Measurements from ENCODE around the gene MMRN1.

Gene MMRN1

GRCh38 chr4:89954906-89955695, 60.4 kb downstream of the MMRN1 start:
- Histone ChIP-seq H3K9me3 (replicated peaks; ENCODE audit: insufficient read depth, low read length) (no peaks in the 10 kb centered on the region), H3K27ac (ENCODE audit: low read length) (no peak overlapping the region), H2AFZ (ENCODE audit: low read length) (no peak overlapping the region), H3F3A (ENCODE audit: insufficient read depth, low read length) (no peaks in the 10 kb centered on the region), H3K4me1 (ENCODE audit: low read length) (no peaks in the 10 kb centered on the region), H4K20me1 (ENCODE audit: insufficient read depth, low read length) (no peaks in the 10 kb centered on the region), H3K79me2 (ENCODE audit: low read length) (no peaks in the 10 kb centered on the region), H3K27me3 (replicated peaks; ENCODE audit: insufficient read depth, low read length) (no peaks in the 10 kb centered on the region), H3K36me3 (replicated peaks; ENCODE audit: insufficient read depth, low read length) (no peaks in the 10 kb centered on the region), H3K9ac (ENCODE audit: low read length) (no peak overlapping the region), H3K4me2 (ENCODE audit: low read depth, low read length) (no peak overlapping the region), H3K9me2 (replicated peaks; ENCODE audit: insufficient read depth, low read length) (no peaks in the 10 kb centered on the region), H3K4me3 (ENCODE audit: low read length) (no peak overlapping the region)
- DNase-seq: no peak
- no peak for TF ChIP-seq CTCF (IDR thresholded peaks at IDR 0.05; ENCODE audit: low read length)
- TF ChIP-seq EZH2phosphoT487 (IDR thresholded peaks at IDR 0.05; ENCODE audit: low read length): no peak
- no peak for TF ChIP-seq EZH2 (optimal IDR thresholded peaks at IDR 0.05; ENCODE audit: low read depth, low read length)

GRCh38 chr4:89957046-89957926, 62.6 kb downstream of the MMRN1 start:
- Histone ChIP-seq H3K27me3 (replicated peaks; ENCODE audit: insufficient read depth, low read length) (no peaks in the 10 kb centered on the region), H3K9ac (ENCODE audit: low read length) (no peak overlapping the region), H4K20me1 (ENCODE audit: insufficient read depth, low read length) (no peaks in the 10 kb centered on the region), H3K4me1 (ENCODE audit: low read length) (no peaks in the 10 kb centered on the region), H3F3A (ENCODE audit: insufficient read depth, low read length) (no peaks in the 10 kb centered on the region), H3K27ac (ENCODE audit: low read length) (no peak overlapping the region), H3K9me2 (replicated peaks; ENCODE audit: insufficient read depth, low read length) (no peaks in the 10 kb centered on the region), H3K9me3 (replicated peaks; ENCODE audit: insufficient read depth, low read length) (no peaks in the 10 kb centered on the region), H2AFZ (ENCODE audit: low read length) (no peak overlapping the region), H3K4me2 (ENCODE audit: low read depth, low read length) (no peak overlapping the region), H3K79me2 (ENCODE audit: low read length) (no peaks in the 10 kb centered on the region), H3K36me3 (replicated peaks; ENCODE audit: insufficient read depth, low read length) (no peaks in the 10 kb centered on the region), H3K4me3 (ENCODE audit: low read length) (no peak overlapping the region)
- TF ChIP-seq EZH2phosphoT487 (IDR thresholded peaks at IDR 0.05; ENCODE audit: low read length): no peak
- no peak for TF ChIP-seq CTCF (IDR thresholded peaks at IDR 0.05; ENCODE audit: low read length)
- no peak for TF ChIP-seq EZH2 (optimal IDR thresholded peaks at IDR 0.05; ENCODE audit: low read depth, low read length)
- no peak for DNase-seq

- H3F3A ChIP-seq (ENCODE audit: insufficient read depth, low read length): no peaks in the 10 kb centered on the region
- no peak overlapping the region for H3K4me2 ChIP-seq (ENCODE audit: low read depth, low read length)
- H4K20me1 ChIP-seq (ENCODE audit: insufficient read depth, low read length): no peaks in the 10 kb centered on the region
- H3K4me1 ChIP-seq (ENCODE audit: low read length): no peaks in the 10 kb centered on the region
- H2AFZ ChIP-seq (ENCODE audit: low read length): no peak overlapping the region
- no peak overlapping the region for H3K4me3 ChIP-seq (ENCODE audit: low read length)
- no peaks in the 10 kb centered on the region for H3K9me3 ChIP-seq (replicated peaks; ENCODE audit: insufficient read depth, low read length)
- no peaks in the 10 kb centered on the region for H3K27me3 ChIP-seq (replicated peaks; ENCODE audit: insufficient read depth, low read length)
- no peak for DNase-seq
- H3K27ac ChIP-seq (ENCODE audit: low read length): no peak overlapping the region
- H3K9ac ChIP-seq (ENCODE audit: low read length): no peak overlapping the region
- no peaks in the 10 kb centered on the region for H3K36me3 ChIP-seq (replicated peaks; ENCODE audit: insufficient read depth, low read length)
- TF ChIP-seq EZH2phosphoT487 (IDR thresholded peaks at IDR 0.05; ENCODE audit: low read length): no peak
- TF ChIP-seq EZH2 (optimal IDR thresholded peaks at IDR 0.05; ENCODE audit: low read depth, low read length): no peak
- no peak for TF ChIP-seq CTCF (IDR thresholded peaks at IDR 0.05; ENCODE audit: low read length)
- H3K79me2 ChIP-seq (ENCODE audit: low read length): no peaks in the 10 kb centered on the region
- H3K9me2 ChIP-seq (replicated peaks; ENCODE audit: insufficient read depth, low read length): no peaks in the 10 kb centered on the region
These were observed 87.2 kb downstream of the MMRN1 start for GRCh38 chr4:89981789-89982334.

All from MM.1S (cell line).